Measurements from ENCODE around the gene SLC25A19. TPM values are rescaled to one million over a fixed set of nuclear protein-coding genes. Genes with fewer than 3 reads are reported as not detected.

The SLC25A19 gene
- total and polyA plus RNA-seq, 2 of the 8 experiments (the other 6 are each of a cell fraction or from before 2014, with no cell fraction given): 28.6 to 32.6 TPM

GRCh38 chr17:75250009-75250471, 39.2 kb downstream of the SLC25A19 start:
- ChIA-PET POLR2A (ENCODE audit: partially characterized antibody) (interaction anchor here (0.6 to 5.0 kb wide), 7 partner anchors 10 to 271 kb away, joined by 3 to 49 read pairs (median 3); partner anchors contain the start of genes GGA3, MRPS7 and SUMO2), CTCF (ENCODE audit: partially characterized antibody) (interaction anchor here (0.6 to 16.5 kb wide), 4 partner anchors 10 to 322 kb away, joined by 3 to 369 read pairs (median 46); partner anchors contain the start of genes GGA3, MIF4GD and MRPS7)
- peaks cover 8% of the 10 kb centered on the region for H3K79me1 ChIP-seq (ENCODE audit: low read depth, low read length)
- no peak overlapping the region; a peak in 1 of 7 replicates for H3K9ac ChIP-seq (replicated peaks in 1 of 4; ENCODE audit: extremely low read depth in 1 of 4, low read depth in 3 of 4, low read length in 3 of 4)
- H3K18ac ChIP-seq (ENCODE audit: extremely low read depth, low read length): no peak overlapping the region
- no peak overlapping the region for H3K23ac ChIP-seq (ENCODE audit: insufficient read length)
- H2BK5ac ChIP-seq (ENCODE audit: low read depth, low read length): no peak overlapping the region
- peak overlapping the region; percentile 1 for H4K91ac ChIP-seq (replicated peaks; ENCODE audit: insufficient read length, low read length)
- no peak overlapping the region; the same call in 1 of the 2 replicates for H4K8ac ChIP-seq (ENCODE audit: extremely low read depth, insufficient read depth, low read length)
- H4K20me1 ChIP-seq (replicated peaks in 1 of 2; ENCODE audit: control insufficient read depth in 1 of 2, insufficient read depth in 2 of 2, low read length in 2 of 2): peaks cover 6 to 8% of the 10 kb centered on the region in 2 experiments
- H3K79me2 ChIP-seq (ENCODE audit: control insufficient read depth in 1 of 2, insufficient read depth in 2 of 2, low read length in 2 of 2): peaks cover 0 to 31% of the 10 kb centered on the region in 2 experiments; a peak in 2 of 4 replicates
- H2BK15ac ChIP-seq (ENCODE audit: low read length): no peak overlapping the region
- no peak overlapping the region for H2AK5ac ChIP-seq (ENCODE audit: low read depth, low read length)
- no peak overlapping the region for H2BK20ac ChIP-seq (ENCODE audit: low read length)
- H4K5ac ChIP-seq (ENCODE audit: insufficient read length, low read depth, low read length): no peak overlapping the region
- no peak overlapping the region for H3K56ac ChIP-seq (replicated peaks; ENCODE audit: insufficient read length, low read depth, low read length)
- DNase-seq (ENCODE audit: low read depth in 1 of 2, low spot score in 2 of 2): no peak
- H3K9me3 ChIP-seq (ENCODE audit: insufficient read depth in 2 of 2, low read depth in 1 of 2, low read length in 1 of 2): no peaks in the 10 kb centered on the region
- no peak overlapping the region for H2AFZ ChIP-seq (ENCODE audit: low read length)
- H2BK120ac ChIP-seq (replicated peaks; ENCODE audit: low read depth, low read length): no peak overlapping the region
- H3K4me2 ChIP-seq (ENCODE audit: insufficient read depth in 1 of 2, low read depth in 2 of 2, low read length in 2 of 2): peak overlapping the region in 1 of 2 experiments; percentile 14; a peak in 1 of 4 replicates
- no peak for FAIRE-seq
- H3K23me2 ChIP-seq (ENCODE audit: low read depth, low read length): no peaks in the 10 kb centered on the region
- H2BK12ac ChIP-seq (ENCODE audit: low read depth, low read length): 0 out of 2 replicates have a peak overlapping the region, but pooled peaks have one; percentile 18
- H3K27ac ChIP-seq (ENCODE audit: low read depth, low read length): no peak overlapping the region
- peaks cover 2 to 14% (median 6%) of the 10 kb centered on the region in 4 experiments; a peak in 3 of 8 replicates for H3K36me3 ChIP-seq (ENCODE audit: control insufficient read depth in 2 of 4, insufficient read depth in 4 of 4, low read length in 3 of 4)
- no peak overlapping the region for H3K14ac ChIP-seq (ENCODE audit: insufficient read length)
- TF ChIP-seq ASH2L (IDR thresholded peaks at IDR 0.05; ENCODE audit: low read length): no peak
- TF ChIP-seq CREB1 (IDR thresholded peaks at IDR 0.05): no peak
- no peak for TF ChIP-seq CBX5 (IDR thresholded peaks at IDR 0.05; ENCODE audit: low read depth, low read length)
- no peak for TF ChIP-seq CTBP2 (IDR thresholded peaks at IDR 0.05; ENCODE audit: borderline replicate concordance, insufficient read depth, insufficient read length, low read length)
- no peak for TF ChIP-seq SRF (IDR thresholded peaks at IDR 0.05; ENCODE audit: low read depth, low read length)
- TF ChIP-seq JUND (IDR thresholded peaks at IDR 0.05; ENCODE audit: low read length): no peak
- TF ChIP-seq CEBPB (IDR thresholded peaks at IDR 0.05; ENCODE audit: low read depth, low read length): no peak
- TF ChIP-seq POLR2AphosphoS5 (IDR thresholded peaks at IDR 0.05; ENCODE audit: low read depth, low read length): no peak
- TF ChIP-seq RBBP5 (IDR thresholded peaks at IDR 0.05; ENCODE audit: borderline replicate concordance, low read depth, low read length): no peak
- TF ChIP-seq TAF7 (optimal IDR thresholded peaks at IDR 0.05; ENCODE audit: borderline replicate concordance, low read depth, low read length): no peak
- no peak for TF ChIP-seq ZNF274 (IDR thresholded peaks at IDR 0.05; ENCODE audit: borderline replicate concordance, extremely low read depth, low read length)
- TF ChIP-seq SIX5 (IDR thresholded peaks at IDR 0.05; ENCODE audit: low read depth, low read length): no peak
- TF ChIP-seq BACH1 (IDR thresholded peaks at IDR 0.05; ENCODE audit: low read length): no peak
- no peak for TF ChIP-seq EP300 (IDR thresholded peaks at IDR 0.05; ENCODE audit: borderline replicate concordance in 1 of 2, low read depth in 2 of 2, low read length in 2 of 2)
- H3K4ac ChIP-seq (replicated peaks; ENCODE audit: insufficient read length, low read depth, low read length): no peak overlapping the region
- no peak overlapping the region for H3K4me3 ChIP-seq (ENCODE audit: extremely low read depth in 1 of 4, insufficient read depth in 2 of 4, low read depth in 3 of 4, low read length in 4 of 4)
- no peaks in the 10 kb centered on the region for H3K27me3 ChIP-seq (replicated peaks in 1 of 4; ENCODE audit: control insufficient read depth in 3 of 4, extremely low read depth in 1 of 4, insufficient read depth in 3 of 4, low read length in 3 of 4)
- 86% methylated on average over 11 of the region's 11 CpGs; no CpG with 5 or more reads in 1 of the 2 experiments for WGBS, 2 experiments (ENCODE audit: extremely low coverage in 1 of 2, insufficient coverage in 1 of 2, insufficient read length in 1 of 2, insufficient replicate concordance in 2 of 2, low coverage in 1 of 2, low lambda C conversion rate in 2 of 2, missing lambda C conversion rate in 1 of 2)
- peaks cover 0 to 7% (median under 1%) of the 10 kb centered on the region in 4 experiments; a peak in 3 of 7 replicates for H3K4me1 ChIP-seq (replicated peaks in 1 of 4; ENCODE audit: control insufficient read depth in 3 of 4, insufficient read depth in 4 of 4, low read length in 3 of 4)
